Activated T-cell treated with anti-CD3 and anti-CD28 coated beads, Interleukin-2, amount 50 U/mL, for 4 hours (primary cell): ENCODE measurements around the gene ZW10. TPM values are rescaled to one million over a fixed set of nuclear protein-coding genes. Genes with fewer than 3 reads are reported as not detected.
"Not testable (repeated sequence)": the region's sequence is repeated elsewhere in the genome, so short reads cannot be mapped to it uniquely, and the experiment has no call there.

Source experiments
- ATAC-seq, 2 donors: fragments of 200-7000 bp; cut with Tn5 transposase; one replicate each; pipeline ENCODE4 v1.10.0; 2021
- DNase-seq: peaks from one replicate; pipeline ENCODE4 v3.0.0-alpha.2; 2020
- H3K27me3 Mint-ChIP-seq: one replicate; pipeline ENCODE4 v1.8.0; 2021; ENCODE audit warnings: low read depth, mixed read lengths
- H3K36me3 Mint-ChIP-seq: one replicate; pipeline ENCODE4 v1.8.0; 2022; ENCODE audit warnings: mixed read lengths; ENCODE audit not compliant: insufficient read depth
- H3K4me1 Mint-ChIP-seq: one replicate; pipeline ENCODE4 v1.8.0; 2021; ENCODE audit warnings: low read depth, mixed read lengths
- H3K4me3 Mint-ChIP-seq: one replicate; pipeline ENCODE4 v1.8.0; 2021; ENCODE audit warnings: mild to moderate bottlenecking, moderate library complexity, mixed read lengths
- H3K9me3 Mint-ChIP-seq: one replicate; pipeline ENCODE4 v1.8.0; 2021; ENCODE audit warnings: mixed read lengths
- total RNA-seq, 3 donors: library from RNA; stranded (reverse); gene quantifications; one replicate each; pipeline ENCODE4 v1.2.1, GENCODE V29; 2021

The ZW10 gene, protein sequence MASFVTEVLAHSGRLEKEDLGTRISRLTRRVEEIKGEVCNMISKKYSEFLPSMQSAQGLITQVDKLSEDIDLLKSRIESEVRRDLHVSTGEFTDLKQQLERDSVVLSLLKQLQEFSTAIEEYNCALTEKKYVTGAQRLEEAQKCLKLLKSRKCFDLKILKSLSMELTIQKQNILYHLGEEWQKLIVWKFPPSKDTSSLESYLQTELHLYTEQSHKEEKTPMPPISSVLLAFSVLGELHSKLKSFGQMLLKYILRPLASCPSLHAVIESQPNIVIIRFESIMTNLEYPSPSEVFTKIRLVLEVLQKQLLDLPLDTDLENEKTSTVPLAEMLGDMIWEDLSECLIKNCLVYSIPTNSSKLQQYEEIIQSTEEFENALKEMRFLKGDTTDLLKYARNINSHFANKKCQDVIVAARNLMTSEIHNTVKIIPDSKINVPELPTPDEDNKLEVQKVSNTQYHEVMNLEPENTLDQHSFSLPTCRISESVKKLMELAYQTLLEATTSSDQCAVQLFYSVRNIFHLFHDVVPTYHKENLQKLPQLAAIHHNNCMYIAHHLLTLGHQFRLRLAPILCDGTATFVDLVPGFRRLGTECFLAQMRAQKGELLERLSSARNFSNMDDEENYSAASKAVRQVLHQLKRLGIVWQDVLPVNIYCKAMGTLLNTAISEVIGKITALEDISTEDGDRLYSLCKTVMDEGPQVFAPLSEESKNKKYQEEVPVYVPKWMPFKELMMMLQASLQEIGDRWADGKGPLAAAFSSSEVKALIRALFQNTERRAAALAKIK
- total RNA-seq: 10 to 100 TPM; 19.8 to 20.6 (median 20.1) TPM

DNA sequence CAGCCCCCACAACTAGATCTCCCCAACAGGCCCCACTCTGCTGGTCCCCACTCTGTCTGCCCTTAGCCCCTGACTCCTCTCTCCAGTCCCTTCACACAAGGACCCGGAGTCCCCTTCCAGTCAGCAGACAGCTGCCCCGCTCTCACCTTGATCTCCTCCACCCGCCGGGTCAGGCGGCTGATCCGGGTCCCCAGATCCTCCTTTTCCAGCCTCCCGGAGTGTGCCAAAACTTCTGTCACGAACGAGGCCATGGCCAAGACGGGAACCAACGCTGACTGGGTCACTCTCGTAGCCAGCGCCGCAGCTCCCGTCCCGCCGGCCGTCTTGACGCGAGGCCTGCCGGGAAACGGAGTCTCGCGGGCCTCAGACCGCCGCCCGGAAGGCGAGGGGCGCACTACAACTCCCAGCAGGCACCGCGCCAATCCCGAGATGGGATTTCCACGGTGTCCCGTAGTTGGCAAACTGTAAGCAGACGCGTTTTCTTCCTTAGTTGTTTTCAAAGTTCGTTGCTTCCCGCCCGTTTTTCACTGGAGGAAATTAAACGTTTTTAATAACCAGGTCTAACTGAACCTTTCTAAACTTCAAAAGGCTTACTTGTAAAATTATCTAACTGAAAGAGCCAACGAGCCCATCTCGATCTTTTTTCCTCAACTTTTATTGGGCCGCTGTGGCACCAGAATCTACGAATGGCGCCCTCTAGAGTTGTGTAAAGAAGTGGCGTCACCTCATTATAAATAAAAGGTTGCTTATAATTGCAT, at the start of gene ZW10:
TSS of gene ZW10 (minus strand) at position 277 of the 758 bp plus-strand sequence. CDS start at position 251, 26 bp downstream.
- H3K36me3 Mint-ChIP-seq: peaks cover 1% of the 10 kb centered on the region
- H3K27me3 Mint-ChIP-seq: peaks cover 2% of the 10 kb centered on the region
- peak; percentile 99 for ATAC-seq
- peaks cover 16% of the 10 kb centered on the region for H3K4me1 Mint-ChIP-seq
- H3K4me3 Mint-ChIP-seq: peak within 1 kb of the TSS; percentile 97
- DNase-seq: peak; percentile 85
- no peaks in the 10 kb centered on the region for H3K9me3 Mint-ChIP-seq

DNA sequence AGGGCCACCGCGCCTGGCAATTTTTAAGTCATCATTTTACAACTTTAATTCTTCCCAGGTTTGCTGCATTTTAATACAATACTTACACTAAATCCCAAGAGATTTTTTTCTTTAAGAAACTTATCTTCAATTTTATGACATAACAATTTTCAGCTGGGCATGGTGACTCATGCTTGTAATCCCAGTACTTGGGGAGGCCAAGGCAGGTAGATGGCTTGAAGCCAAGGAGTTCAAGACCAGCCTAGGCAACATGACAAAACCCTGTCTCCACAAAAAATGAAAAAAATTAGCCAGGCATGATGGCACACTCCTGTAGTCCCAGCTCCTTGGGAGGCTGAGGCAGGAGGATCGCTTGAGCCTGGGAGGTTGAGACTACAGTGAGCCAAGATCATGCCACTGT, 44.9 kb upstream of the ZW10 start:
- no peaks in the 10 kb centered on the region for H3K9me3 Mint-ChIP-seq
- ATAC-seq: no peak
- H3K4me1 Mint-ChIP-seq: no peaks in the 10 kb centered on the region
- H3K36me3 Mint-ChIP-seq: peaks cover 24% of the 10 kb centered on the region
- no peaks in the 10 kb centered on the region for H3K27me3 Mint-ChIP-seq
- DNase-seq: no peak
- no peak overlapping the region for H3K4me3 Mint-ChIP-seq

DNA sequence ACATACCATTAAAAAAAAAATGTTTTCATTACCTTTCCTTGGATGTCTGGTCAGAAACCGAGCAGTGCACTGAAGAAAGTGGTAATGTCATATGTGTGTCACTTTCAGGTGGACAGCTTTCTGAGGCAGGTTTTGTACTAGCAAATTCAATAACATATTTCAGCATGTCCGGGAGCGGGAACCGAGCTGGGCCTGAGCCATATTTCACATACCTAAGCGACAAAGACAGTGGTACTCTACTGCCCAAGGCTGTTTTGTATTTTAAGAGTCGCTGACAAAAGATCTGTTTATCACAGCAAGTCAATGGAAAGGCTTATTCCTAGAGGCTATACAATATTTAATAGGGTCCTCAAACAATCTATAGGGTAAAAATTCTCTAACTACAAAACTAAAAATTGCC, 44.1 kb upstream of the ZW10 start:
- DNase-seq: no peak
- no peaks in the 10 kb centered on the region for H3K4me1 Mint-ChIP-seq
- H3K9me3 Mint-ChIP-seq: no peaks in the 10 kb centered on the region
- H3K27me3 Mint-ChIP-seq: no peaks in the 10 kb centered on the region
- no peak overlapping the region for H3K4me3 Mint-ChIP-seq
- no peak for ATAC-seq
- peaks cover 25% of the 10 kb centered on the region for H3K36me3 Mint-ChIP-seq

DNA sequence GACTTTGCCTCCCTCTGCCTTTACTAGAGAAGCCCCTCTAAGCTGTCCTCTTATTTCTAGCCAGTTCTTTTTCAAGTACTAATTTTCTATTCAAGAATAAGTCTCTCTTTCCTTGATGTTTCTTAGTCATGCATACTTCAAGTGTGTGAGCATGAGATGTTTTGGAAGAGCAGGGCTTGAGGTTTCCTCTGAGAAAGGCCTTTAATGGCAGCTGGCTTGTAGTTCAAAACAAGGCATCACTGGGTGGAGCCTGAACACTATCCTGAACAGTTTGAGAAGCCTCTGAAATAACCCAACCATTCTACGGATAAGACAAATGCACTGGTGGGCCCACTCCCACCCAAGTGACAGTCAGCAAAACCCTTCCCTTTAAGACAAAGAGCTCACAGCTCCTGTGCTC, 43.7 kb upstream of the ZW10 start:
- H3K36me3 Mint-ChIP-seq: peaks cover 26% of the 10 kb centered on the region

DNA sequence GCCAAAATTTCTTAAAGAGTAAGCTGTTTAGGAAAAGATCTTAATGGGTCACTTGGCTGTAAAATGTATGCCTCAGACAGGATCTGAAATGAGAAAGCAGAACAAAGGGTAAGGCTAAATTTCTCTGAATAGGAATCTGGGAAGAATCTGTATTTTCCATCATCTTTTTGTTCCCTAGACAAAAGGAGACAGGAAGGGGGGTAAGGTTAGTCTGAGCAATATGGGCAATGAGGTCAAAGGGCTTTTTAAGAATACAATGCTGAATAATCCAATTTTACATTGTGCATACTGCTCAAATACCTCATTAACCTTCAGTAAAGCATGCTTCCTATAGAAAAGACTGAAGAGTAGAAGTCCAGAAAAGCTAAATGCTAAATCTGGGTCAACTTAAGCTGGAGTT, 40.7 kb upstream of the ZW10 start:
- no peak overlapping the region for H3K4me3 Mint-ChIP-seq
- no peak for DNase-seq
- peaks cover 28% of the 10 kb centered on the region for H3K36me3 Mint-ChIP-seq
- H3K9me3 Mint-ChIP-seq: no peaks in the 10 kb centered on the region
- H3K27me3 Mint-ChIP-seq: no peaks in the 10 kb centered on the region
- no peaks in the 10 kb centered on the region for H3K4me1 Mint-ChIP-seq
- ATAC-seq: no peak

More for the DNA sequence above, 43.7 kb upstream of the ZW10 start:
- no peak for ATAC-seq
- Mint-ChIP-seq H3K4me1 (no peaks in the 10 kb centered on the region), H3K4me3 (no peak overlapping the region), H3K27me3 (no peaks in the 10 kb centered on the region), H3K9me3 (no peaks in the 10 kb centered on the region)
- no peak for DNase-seq

DNA sequence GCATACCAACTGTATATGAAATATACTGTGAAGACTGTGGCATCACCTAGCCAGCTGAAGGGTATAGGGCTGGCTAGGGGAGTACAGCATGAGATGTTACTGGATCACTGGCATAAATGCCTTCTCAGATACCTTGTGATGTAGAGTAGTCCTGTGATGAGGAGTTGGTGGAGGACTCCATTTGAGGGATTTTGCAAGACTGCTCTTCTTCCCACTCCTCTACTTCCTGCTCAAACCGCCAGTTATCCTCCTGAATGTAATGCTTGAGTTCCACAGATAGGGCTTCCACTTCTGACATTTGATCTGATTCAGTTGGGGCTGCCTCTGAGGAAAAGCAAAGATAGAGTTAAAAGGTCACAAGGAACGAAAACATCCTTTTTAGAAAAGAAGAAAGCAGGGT, 35.4 kb upstream of the ZW10 start:
- DNase-seq (no peak), ATAC-seq (no peak)
- no peaks in the 10 kb centered on the region for H3K27me3 Mint-ChIP-seq
- H3K4me3 Mint-ChIP-seq: no peak overlapping the region
- no peaks in the 10 kb centered on the region for H3K9me3 Mint-ChIP-seq
- H3K36me3 Mint-ChIP-seq: peaks cover 42% of the 10 kb centered on the region
- H3K4me1 Mint-ChIP-seq: no peaks in the 10 kb centered on the region

DNA sequence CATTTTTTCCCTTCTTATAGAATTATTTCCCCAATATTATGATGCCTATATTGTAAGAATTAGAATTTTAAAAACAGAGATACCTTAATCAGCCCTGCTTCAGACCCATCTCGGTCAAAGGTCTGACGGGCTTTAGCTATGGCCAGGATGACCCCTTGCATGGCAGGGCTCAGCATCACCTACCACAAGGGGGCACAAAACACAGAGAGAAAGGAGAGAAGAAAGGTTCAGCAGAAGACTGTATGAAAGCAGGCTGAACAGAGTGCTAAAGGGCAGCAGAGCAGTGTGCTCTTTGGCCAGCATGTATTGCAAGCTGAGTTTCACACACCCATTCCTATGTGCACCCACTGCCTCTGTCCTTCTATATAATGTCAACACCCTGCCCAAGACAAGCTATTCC, 32.9 kb upstream of the ZW10 start:
- Mint-ChIP-seq H3K4me1 (no peaks in the 10 kb centered on the region), H3K27me3 (no peaks in the 10 kb centered on the region), H3K4me3 (no peak overlapping the region), H3K36me3 (peaks cover 44% of the 10 kb centered on the region), H3K9me3 (no peaks in the 10 kb centered on the region)
- ATAC-seq (no peak), DNase-seq (no peak)

DNA sequence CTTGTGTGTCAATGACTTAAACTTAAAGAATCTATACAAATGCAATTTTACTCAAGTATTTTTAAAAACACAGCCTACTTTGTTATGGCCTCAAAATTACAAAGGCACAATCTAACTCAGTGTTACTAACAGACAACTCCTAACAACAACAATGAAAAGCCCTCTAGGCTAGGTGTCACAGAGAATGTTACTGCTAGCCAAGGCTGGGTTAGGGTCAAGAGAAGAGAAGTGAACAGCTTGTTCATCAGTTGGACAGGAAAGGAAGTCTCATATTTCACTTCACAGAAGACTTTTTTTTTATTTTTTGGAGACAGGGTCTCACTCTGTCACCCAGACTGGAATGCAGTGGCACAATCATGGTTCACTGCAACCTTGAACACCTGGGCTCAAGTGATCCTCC, 32.1 kb upstream of the ZW10 start:
- no peaks in the 10 kb centered on the region for H3K4me1 Mint-ChIP-seq
- H3K27me3 Mint-ChIP-seq: no peaks in the 10 kb centered on the region
- peaks cover 47% of the 10 kb centered on the region for H3K36me3 Mint-ChIP-seq
- no peaks in the 10 kb centered on the region for H3K9me3 Mint-ChIP-seq
- DNase-seq (no peak), ATAC-seq (no peak)
- no peak overlapping the region for H3K4me3 Mint-ChIP-seq

DNA sequence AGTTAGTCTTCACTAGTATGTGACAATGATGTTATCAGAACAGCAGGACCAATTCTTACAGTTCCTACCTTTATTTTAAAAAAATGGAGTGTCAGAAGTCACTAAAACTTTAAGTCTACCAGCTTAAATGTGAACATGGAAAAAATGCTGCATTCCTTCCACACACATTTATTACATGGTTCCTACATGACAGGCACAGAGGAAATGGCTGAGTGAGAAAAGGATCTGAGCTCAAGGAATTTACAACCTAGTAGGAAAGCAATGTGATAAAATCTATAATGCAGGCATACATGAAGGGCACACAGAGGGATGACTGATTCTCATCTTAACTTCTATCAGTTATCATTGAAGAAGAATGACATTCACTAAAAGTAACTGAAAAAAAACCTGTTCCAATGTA, 29.1 kb upstream of the ZW10 start:
- Mint-ChIP-seq H3K9me3 (no peaks in the 10 kb centered on the region), H3K36me3 (peaks cover 42% of the 10 kb centered on the region), H3K4me1 (no peaks in the 10 kb centered on the region), H3K4me3 (no peak overlapping the region), H3K27me3 (no peaks in the 10 kb centered on the region)
- DNase-seq (no peak), ATAC-seq (no peak)

DNA sequence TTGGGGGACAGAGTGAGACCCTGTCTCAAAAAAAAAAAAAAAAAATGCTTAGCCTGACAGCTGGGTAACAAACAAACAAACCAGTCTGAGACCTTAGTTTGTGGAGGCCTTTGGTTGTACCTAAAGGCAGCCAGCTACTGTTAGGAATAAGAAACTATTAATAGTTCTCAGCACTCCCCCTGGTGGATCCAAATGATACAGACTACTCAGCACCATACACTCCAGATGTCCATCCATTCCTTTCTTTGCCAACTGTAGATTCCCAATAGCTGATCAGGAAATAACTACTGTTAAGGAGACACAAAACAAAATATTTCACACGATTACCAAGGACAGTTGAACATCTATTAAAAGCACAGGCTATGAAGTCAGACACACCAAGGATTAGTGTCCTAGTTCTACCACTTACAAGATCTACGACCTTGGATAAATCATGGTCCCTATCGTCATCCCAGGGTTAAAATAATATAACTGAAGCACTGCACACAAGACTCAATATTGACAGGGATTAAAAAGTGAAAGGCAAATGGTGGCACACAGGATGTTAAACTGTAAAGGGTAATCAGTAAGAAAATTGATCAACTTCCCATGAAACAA, 23.3 kb upstream of the ZW10 start:
- ATAC-seq (peak in 1 of 2 donors; percentile 62), DNase-seq (no peak)
- Mint-ChIP-seq H3K27me3 (no peaks in the 10 kb centered on the region), H3K4me3 (no peak overlapping the region), H3K4me1 (no peaks in the 10 kb centered on the region), H3K9me3 (no peaks in the 10 kb centered on the region), H3K36me3 (peaks cover 18% of the 10 kb centered on the region)

DNA sequence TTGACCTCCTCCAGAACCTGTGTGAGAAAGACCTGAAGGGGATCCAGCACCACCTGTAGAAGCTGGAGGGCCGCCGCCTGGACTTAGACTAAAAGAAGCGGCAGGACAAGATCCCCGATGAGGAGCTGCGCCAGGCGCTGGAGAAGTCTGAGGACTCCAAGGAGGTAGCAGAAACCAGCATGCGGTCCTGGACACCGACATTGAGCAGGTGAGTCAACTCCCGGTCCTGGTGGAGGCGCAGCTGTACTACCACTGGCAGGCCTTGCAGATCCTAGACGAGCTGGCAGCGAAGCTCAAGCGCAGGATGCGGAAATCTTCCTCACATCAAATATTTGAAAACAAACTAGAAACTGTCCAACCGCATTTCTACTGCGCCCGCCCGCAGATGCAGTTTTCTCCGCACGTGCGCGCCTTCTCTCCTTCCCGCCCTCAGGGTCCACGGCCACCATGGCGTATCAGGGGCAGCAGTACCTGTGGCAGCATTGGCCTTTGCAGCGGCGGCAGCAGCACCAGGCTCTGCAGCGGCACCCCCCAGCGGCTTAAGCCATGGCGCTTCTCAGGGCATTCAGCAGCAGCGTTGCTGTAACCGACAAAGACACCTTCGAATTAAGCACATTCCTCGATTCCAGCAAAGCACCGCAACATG, 16.3 kb upstream of the ZW10 start:
- Mint-ChIP-seq H3K4me1 (no peaks in the 10 kb centered on the region), H3K27me3 (peaks cover 9% of the 10 kb centered on the region), H3K4me3 (no peak overlapping the region), H3K36me3 (no peaks in the 10 kb centered on the region), H3K9me3 (no peaks in the 10 kb centered on the region)
- DNase-seq: no peak
- ATAC-seq: no peak

DNA sequence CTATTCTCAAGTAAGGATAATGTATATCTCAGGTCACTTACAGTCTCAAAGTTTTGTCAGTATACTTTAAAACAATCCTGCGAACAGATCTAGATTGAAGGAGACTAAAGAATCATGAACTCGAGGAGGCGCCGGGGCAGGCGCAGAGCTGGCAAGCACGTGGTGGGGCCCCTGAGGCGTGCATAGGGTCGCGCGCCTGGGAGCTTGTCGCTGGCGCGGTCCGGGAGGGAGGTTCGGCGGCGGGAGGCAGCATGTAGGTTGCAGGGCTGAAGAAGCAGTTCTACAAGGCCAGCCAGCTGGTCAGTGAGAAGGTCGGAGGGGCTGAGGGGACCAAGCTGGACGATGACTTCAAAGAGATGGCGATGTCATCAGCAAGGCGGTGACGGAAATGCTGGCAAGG, 15.5 kb upstream of the ZW10 start:
- not testable (repeated sequence) for H3K4me3 Mint-ChIP-seq, H3K4me1 Mint-ChIP-seq, H3K9me3 Mint-ChIP-seq, H3K36me3 Mint-ChIP-seq, ATAC-seq, DNase-seq
- H3K27me3 Mint-ChIP-seq: peaks cover 14% of the 10 kb centered on the region

DNA sequence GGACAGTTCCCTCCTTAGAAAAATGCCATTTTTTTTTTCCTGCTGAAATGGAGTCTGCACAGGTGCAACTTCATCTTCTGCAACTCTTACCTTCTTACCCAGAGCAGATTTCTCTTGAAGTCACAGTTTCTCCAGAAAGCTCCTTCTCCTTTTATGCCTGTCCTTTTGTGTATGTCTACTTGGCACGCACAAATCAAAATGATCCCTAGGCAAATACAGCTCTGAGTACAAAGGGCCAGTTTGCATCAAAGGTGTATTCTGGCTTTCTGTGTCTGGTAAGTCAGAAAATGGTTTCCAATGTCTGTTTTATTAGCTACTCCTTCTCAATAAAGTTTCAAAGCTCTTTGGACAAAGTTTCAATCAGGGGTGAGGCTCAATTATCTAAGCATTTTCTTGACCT, 8.6 kb upstream of the ZW10 start:
- Mint-ChIP-seq H3K4me3 (no peak overlapping the region), H3K27me3 (peaks cover 28% of the 10 kb centered on the region), H3K36me3 (no peaks in the 10 kb centered on the region), H3K4me1 (no peaks in the 10 kb centered on the region), H3K9me3 (no peaks in the 10 kb centered on the region)
- ATAC-seq (no peak), DNase-seq (no peak)

DNA sequence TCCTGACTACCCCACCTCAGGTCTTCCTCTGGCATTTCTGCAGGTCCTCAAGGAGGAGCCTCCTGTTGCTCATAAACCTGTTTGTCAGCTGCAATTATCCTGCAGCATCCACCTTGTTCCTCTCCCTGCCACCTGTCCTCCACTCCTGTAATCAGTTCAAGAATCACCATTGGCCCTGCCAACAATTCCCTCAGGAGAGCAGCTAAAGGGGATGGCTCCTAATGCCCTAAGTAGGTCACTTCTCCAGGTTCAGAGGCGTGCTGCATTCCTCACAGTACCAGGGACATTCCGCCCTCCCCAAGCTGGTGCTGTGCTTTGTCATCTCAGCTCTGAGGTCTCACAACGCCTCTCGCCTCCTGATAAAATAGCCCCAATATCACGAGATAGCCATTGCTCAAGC, 8.2 kb upstream of the ZW10 start:
- Mint-ChIP-seq H3K9me3 (no peaks in the 10 kb centered on the region), H3K36me3 (no peaks in the 10 kb centered on the region), H3K4me3 (no peak overlapping the region), H3K4me1 (no peaks in the 10 kb centered on the region), H3K27me3 (peaks cover 24% of the 10 kb centered on the region)
- no peak for ATAC-seq
- DNase-seq: no peak
